HuH-7 (cell line): Measurements from ENCODE around the gene RNF114.

Experiments
- DNase-seq: peaks from one replicate; pipeline ENCODE4 v3.0.0; 2011; ENCODE audit warnings: low spot score

The RNF114 gene

DNA sequence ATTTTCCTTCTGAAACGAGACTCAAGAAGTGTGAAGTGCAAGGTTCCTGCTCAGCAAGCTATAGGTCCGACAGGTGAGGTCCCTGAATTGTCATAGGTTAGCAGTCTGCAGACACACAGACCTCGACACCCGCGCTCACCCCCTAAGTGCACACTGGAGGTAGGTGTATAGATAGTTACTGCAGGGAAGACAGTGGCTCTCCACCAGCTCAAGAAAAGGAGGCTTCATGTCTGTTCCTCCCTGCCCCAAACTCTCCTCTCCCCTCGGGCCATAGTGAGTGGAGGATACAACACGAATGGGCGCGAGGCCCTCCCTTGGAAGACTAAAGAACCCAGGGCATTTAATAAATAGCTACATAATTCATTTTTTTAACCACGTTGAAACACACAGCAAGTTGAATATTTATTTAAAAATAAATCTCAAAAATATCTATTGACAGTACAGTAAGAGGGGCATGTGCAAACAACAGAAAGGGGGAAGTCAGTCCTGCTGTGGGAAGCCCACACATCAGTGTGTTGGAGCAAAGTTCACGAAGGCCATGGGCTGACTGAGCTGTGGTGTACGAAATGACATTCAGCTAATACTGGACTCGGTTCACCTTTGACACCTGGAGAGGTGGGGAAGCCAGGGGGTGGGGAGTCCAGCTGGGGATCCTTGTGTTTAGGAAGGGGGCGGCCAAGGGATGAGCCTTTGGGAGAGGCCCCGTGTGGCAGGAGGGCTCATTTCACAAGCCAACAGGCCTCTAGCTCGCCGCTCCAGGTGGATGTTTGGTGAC lies 31.6 kb upstream of the RNF114 start:
- DNase-seq, result no peak

DNA sequence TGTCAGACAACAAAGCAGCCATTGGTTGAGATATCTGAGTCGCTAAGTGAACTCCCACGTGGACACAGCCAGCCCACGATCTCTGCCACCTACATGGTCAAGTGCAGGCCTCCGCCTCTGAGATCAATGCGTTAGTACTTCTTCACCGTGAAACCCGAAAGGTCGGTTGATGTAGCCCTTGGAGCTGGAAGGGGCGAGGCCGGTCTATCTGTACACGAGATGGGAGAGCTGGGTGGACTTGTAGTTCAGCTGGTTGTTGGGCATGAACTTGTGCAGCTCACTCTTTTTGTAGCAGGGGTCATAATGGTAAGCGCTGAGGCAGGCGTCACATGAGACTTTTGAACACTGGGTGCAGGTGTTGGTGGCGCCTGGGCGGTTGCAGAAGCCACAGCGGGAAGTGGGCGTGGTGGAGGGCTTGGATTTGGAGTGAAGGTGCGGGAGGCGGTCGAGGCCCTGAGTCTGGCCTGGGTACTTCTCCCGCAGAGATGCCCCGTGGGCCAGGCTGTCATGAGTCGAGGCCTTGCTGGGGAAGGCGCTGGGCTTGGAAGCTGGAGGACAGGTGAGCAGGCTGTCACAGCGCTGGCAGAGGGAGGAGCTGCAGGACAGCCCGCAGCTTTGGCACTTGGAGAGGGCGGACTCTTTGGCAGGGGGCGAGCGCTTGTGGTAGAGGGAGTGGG lies 30.6 kb upstream of the RNF114 start:
- DNase-seq, result no peak

DNA sequence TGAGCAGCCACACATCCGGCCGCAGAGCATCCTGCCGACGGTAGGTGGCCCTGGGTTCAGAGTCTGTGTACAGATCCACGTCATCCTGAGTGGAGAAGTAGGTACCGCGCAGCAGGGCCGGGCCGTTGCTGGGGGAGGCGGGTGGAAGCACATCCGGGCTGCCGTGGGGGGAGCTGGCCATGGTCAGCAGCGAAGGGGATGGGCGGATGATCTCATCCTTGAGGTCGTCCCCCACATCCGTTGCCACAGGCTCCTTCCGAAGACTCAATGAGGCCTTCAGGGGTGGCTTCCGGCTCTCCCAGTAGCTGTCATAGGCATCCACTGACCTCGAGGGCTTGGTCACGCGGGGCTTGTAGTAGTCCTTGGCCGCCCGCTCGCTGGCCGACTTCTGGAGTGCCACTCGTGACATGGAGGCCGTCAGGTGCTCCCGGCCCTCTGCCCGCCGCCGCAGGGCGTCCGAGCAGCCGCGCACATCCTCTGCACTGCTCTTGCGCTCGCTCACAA lies 30.0 kb upstream of the RNF114 start:
- DNase-seq, result no peak

DNA sequence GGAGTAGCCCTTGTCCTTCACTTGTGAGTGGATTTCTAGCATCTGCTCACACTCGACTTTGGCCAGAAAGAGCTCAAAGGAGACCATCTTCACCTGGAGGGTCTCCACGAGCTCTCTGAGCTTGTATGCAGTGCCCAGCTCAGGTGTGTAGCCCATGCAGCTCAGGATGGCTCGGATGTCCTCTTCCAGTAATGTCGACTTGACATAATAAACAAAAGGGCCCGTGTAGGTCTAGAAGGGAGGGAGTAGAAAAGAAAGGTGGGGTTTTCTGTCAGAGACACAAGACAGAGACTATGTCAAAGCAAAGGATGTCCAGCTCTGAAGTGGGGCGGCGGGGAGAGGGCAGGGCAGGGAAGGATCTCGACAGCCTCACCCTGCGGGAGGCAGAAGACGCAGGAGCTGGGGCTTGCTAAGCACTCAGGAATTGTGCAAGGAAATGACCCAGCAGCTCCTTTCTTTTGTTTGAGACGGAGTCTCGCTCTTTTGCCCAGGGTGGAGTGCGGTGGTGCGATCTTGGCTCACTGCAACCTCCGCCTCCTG lies 29.5 kb upstream of the RNF114 start:
- no peak for DNase-seq

DNA sequence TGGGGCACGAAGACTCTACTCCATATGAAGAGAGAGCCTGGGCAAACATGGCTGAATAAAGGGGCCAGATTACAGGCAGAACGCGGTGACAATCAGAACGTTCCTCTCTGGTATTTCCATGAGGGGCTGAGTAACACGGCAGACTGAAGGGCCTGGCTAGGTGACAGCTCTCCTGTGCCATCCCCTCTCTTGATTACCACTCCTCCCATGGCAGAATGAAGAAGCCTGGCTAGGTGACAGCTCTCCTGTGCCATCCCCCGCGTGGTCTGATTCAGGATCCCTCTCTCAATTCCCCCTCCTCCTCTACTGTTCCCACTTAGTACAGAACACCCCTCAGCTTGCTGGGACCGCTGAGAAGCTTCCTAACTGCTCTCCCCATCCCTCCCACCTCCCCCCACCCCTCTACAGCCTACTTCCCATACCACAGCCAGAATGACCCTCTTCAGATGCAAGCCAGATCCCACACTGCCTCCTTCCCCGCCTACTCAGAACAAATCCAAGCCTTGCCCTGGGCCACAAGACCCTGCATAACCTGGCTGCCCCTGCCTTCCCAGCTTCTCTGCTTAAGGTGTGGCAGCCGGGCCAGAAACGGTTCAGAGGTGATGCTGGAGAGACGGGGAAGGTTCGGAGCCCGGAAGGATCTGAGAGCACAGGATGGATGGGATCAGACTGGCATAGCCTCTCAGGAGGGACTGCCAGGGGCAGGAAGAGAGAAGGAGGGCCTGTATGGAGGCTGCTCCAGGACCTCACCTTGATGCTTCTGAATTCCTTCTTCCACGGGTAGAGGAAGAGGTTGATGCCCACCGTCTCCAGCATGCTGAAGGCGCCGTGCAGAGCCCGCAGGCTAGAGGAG lies 28.6 kb upstream of the RNF114 start:
- no peak for DNase-seq

DNA sequence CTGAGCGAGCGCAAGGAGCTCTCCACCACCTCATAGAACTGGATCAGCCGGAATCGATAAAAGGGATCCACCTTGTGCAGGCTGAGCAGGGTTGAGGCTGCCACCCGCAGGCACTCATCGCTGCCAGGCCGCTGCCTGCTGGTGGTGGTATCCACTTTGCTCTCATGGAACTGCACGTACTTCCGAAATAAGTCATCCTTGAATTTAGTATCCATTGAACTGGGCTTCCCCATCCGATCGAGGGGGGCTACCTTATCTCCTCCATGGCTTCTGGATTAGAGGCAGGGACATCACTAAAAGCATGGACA lies 28.0 kb upstream of the RNF114 start:
- no peak for DNase-seq

DNA sequence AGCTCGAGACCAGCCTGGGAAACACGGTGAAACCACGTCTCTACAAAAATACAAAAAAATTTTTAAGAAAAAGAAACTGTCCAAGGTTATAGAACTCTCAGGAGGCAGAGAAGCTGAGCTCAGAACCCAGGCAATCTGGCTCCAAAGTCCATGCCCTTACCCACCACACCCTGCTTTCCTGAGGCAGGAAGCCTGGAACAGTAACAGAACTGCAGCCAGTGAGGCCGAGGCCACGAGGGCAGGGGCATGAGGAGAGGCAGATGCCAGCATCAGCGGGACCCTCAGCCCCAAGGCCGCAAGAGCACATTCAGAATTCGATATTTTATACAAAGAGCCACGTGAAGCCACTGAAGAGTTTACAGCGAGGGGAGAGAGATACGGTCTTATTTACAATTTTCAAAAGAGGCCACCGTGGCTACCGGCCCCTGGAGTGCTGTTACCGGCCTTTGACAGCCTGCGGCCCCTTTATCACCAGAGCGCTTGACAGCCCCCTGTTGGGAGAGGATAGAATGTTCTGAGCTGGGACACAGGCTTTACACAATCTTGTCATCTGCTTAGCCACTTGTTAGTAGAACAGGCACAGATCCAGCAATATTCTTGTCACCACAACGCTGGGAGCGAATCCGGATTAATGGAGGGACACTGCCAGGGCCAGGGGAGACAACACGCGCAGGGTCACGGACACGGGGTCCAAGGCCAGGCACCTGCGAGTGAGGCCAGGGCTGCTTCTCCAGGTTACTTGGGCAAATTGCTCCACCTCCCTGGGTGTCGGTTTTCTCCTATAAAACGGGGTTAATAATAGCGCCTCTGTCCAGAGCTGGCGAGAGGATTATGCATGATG lies 26.5 kb upstream of the RNF114 start:
- peak; percentile 96 for DNase-seq

DNA sequence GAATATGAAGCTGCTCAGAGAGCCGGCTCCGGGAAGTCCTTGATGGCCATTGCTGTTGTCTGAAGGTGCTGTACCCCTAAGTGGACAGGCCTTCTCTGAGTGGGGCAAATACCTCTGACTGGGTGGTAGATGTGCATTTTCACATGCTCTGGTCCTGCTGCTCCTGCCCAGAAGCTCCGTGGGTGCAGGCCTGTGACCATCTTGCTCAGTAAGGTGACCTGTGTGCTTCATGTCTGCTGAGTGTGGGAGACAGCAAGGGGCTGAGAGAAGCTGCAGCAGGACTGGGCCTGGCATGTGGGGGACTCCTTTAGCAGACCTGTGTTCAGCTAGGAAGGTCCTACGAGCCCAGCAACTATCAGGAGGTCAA lies 25.9 kb upstream of the RNF114 start:
- DNase-seq, result no peak

DNA sequence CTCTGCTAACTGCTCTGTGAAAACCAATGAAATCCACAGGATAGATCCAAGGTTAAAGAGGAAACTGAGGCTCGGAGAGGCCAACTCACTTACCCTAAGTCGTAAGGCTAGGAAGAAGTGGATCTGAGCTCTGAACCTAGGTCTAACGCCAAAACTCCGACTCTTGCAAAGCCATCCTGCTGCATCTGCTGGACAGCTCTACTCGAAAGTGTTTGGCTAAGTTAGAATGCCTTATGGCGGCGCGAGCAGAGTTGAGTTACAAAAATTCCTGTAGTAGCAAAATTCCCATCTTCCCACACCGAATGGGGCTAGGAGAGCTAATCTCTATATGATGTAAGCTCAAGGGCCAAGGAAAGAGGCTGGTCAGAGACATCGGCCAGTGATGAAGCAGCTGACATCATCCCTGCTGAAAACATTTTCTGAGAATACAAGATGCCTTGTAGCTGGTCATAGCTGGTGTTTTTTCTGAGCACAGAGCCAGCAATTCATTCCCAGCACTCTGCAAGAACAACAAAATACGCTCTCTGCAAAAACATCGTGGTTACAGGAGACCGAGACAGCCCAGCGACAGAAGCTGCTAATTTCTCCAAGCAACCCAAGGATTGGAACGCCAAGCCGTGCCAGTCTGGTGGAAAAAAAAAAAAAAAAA lies 22.7 kb upstream of the RNF114 start:
- no peak for DNase-seq

DNA sequence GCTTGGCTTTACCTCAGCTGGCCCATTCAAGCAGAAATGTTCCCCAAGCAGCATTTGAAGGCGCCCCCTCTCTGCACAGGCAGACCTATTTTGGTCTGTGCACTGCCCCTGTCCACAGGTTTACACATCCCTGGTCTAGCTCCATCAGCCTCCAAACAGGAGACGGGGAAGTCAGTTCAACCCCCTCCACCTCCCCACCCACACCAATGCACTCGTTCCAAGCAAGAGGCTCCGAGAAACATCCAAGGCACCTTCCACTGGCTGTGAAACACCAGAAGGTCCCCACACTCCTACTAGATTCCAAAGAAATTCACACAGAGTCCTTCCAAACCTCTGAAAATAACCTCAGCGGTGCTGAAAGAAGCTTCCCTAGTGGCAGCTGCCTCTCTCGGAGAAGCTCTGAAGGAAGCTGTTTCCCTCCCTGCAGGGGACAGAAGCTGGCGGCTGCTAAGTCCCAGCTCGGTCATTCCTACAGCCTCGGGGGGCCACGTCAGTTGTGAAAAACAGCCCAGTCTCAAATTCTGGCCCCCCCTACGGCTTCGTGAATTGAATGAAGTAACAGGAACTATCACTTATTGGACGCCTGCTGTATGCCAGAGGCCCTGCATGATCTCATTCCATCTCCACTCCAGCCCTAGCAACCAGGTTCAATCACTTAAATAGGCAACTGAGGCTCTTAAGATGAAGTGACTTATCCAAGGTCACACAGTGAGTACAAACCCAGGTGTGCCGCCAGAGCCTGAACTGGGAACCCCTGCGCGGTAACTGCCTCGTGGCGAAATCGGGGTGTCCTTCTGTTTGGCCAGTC lies 21.7 kb upstream of the RNF114 start:
- DNase-seq, result no peak

DNA sequence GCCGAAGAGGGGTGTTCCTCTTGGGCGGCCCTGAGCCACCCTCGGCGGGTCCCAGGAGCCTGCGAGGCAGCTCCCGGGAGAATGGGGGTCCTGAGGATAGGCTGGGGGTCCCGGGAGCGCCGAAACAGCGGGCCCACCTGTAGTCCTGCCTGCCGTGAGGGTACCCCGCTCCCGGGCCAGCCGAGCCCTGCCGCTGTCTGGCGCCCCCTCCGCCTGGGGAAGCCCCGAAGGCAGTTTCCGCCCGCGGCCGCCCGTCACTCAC lies 21.1 kb upstream of the RNF114 start:
- DNase-seq, result no peak

DNA sequence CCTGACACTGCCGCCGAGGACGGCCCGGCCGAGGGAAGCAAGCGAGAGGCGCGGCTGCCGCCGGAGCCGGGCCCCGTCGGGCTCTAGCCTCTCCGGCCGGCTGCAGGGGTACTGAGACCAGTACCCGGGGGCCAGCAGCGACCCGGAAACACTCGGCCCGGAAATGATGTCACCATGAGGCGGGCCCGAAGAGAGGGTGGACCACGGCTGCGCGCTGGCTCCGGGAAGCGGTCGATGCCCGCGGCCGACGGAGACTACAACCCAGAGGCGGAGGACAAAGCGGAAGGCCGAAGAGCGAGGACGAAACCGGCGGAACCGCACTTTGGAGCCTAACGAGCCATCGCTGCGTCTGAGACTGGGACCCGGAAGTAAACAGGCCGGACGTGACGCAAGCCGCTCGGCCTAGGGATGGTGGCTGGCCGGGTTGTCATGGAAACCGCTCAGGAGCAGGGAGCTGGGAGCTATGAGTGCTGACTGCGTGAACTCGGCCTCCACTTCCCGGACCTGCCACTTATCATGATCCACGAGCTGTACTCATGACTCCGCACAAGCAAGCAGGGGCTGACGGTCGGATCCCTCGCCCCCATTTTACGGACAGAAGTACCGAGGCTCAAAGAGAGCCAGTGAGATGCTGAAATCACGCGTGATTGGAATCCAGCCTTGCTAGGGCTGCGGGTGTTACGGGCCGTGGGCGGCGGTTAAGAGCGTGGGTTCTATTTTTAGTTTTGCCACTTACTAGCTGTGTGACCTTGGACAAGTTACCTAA lies 20.6 kb upstream of the RNF114 start, which contains the start of gene SPATA2:
Gene SPATA2, minus strand, starts transcription at position 150 of the 766 bp plus-strand sequence. CDS start 7,039 bp downstream, outside the sequence.
- DNase-seq, result peak; percentile 97

DNA sequence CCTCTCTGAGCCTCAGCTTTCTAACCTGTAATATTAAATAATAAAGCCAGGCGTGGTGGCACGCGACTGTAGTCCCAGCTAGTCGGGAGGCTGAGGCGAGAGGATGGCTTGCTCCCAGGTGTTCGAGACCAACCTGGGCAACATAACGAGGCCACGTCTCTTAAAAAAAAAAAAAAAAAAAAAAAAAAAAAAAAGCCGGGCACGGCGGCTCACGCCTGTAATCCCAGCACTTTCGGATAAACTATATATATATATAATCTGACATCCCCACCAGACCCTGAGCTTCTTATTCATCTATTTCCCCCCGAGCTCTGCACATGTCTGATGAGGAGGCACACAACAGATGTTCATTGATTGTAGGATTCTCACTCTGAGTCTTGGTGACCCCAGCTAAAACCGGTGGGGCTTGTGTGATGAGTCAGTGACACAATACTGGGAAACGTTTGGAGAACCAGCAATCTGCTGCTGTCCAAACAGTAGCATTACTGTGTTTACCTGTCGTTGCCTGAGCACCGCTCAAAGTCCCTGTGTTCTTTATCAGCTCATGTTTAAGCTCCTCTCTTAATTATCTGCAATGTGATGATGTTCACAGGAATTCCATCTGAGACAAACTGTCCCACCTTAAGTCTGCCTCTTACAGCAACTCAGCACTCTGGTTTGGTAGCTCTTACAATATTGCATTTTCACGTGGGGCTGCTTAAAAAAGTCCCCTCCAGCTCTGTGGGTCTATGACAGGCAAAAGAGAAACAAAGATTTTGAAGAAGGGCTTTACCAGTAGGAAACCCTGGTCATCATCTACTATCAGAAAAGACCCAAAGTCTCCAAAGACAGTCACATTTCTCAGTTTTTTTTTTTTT lies 19.8 kb upstream of the RNF114 start:
- DNase-seq, result peak; percentile 97

DNA sequence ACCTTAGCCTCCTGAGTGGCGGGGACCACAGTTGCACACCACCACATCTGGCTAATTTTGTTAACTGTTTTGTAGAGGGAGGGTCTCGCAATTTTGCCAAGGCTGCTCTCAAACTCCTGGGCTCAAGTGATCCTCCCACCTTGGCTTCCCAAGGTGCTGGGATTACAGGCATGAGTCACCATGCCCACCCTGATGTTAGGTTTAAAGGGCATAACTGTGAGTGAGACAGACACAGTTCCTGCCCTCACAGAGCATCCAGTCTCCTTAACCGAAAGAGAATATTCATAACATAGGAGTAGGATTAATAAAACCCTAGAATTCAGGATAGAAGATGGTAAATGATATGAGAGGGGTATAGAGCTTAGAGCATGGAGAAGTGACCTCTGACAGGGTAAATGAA lies 17.8 kb upstream of the RNF114 start:
- DNase-seq, result no peak

DNA sequence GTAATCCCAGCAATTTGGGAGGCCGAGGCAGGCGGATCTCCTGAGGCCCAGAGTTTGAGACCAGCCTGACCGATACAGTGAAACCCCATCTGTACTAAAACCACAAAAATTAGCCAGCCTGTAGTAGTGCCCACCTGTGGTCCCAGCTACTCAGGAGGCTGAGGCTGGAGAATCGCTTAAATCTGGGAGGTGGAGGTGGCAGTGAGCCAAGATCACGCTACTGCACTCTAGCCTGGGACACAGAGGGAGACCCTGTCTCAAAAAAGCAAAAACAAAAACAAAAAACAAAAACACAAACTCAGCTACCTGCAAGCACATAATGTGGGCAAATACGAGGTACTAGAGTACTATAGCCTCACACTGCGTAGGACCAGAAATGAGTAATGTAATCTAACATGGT lies 17.2 kb upstream of the RNF114 start:
- no peak for DNase-seq

DNA sequence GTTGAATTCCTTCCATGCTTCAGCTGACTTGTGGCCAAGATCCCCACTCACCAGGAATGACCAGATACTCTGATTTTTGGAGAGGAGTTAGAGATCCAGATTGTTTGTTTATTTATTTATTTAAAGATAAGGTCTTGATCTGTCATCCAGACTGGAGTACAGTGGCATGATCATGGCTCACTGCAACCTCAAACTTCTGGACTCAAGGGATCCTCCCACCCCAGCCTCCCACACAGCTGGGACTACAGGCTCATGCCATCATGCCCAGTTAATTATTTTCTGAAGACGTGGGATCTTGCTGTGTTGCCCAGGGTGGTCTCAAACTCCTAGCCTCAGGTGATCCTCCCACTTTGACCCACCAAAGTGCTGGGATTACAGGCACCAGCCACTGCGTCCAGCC lies 16.7 kb upstream of the RNF114 start:
- no peak for DNase-seq

DNA sequence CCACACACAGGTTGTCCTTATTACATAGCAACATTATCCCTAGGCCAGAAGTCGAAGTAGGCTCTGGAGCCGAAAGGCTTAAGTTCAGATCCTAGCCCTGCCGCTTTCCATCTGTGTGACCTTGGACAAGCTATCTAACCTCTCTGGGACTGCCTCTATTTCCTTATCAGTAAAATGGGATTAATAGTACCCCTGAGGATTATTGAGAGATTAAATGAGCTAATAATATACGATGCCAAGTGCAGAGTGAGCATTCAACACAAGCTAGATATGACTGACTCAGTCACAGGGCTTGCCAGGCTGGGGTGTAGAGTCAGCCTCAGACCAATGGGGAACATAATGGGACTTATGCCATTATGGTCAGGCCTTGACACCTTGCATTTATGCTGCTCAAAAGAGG lies 11.9 kb upstream of the RNF114 start:
- DNase-seq, result no peak

DNA sequence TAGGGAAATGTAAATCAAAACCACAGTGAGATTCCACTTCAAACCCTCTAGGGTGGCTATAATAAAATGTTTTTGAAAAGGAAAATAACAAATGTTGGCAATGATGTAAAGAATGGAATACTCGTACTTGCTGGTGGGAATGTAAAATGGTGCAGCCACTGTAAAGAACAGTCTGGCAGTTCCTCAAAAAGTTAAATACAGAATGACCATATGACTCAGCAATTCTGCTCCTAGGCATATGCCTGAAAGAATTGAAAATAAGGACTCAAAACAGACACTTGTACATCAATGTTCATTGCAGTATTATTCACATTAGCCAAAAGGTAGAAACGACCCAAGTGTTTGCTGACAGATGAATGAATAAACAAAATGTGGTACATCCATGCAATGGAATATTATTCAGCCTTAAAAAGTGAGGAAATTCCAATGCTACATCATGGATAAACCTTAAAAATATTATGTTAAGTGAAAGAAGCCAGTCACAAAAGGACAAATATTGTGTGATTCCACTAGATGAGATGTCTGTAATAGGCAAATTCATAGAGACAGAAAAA lies 10.2 kb upstream of the RNF114 start:
- no peak for DNase-seq
